Esophagus muscularis mucosa (tissue), 4 donors: ENCODE measurements around the gene PTPN2. TPM values are rescaled to one million over a fixed set of nuclear protein-coding genes. Genes with fewer than 3 reads are reported as not detected.

ENCODE experiments used
- DNase-seq: peaks from one replicate; pipeline ENCODE4 v3.0.0-alpha.2; 2017; ENCODE audit errors: extremely low spot score
- H3K27ac ChIP-seq, 4 donors: fragments of 200-600 bp; sonication (generic); replicated peaks in 1 of 4; 1 replicate in 3 of 4; 2 replicates in 1 of 4; pipeline ENCODE4 v1.5.1; 2016 to 2019; ENCODE audit warnings: mild to moderate bottlenecking in 1 of 4
- H3K27me3 ChIP-seq, 4 donors: fragments of 200-600 bp; sonication (generic); one replicate each; pipeline versions ENCODE4 v1.5.1 to v1.6.0; 2016 to 2019
- H3K36me3 ChIP-seq, 4 donors: fragments of 200-600 bp; sonication (generic); one replicate each; pipeline ENCODE4 v1.5.1; 2016 to 2019
- H3K4me1 ChIP-seq, 4 donors: fragments of 200-600 bp; sonication (generic); one replicate each; pipeline ENCODE4 v1.5.1; 2016 to 2019
- H3K4me3 ChIP-seq, 4 donors: fragments of 200-600 bp; sonication (generic); 1 replicate in 2 of 4; 2 replicates in 2 of 4; pipeline ENCODE4 v1.5.1; 2016 to 2019; ENCODE audit warnings: mild to moderate bottlenecking in 4 of 4, moderate library complexity in 1 of 4
- H3K9me3 ChIP-seq, 4 donors: fragments of 200-600 bp; sonication (generic); 1 replicate in 3 of 4; 2 replicates in 1 of 4; pipeline ENCODE4 v1.5.1; 2016 to 2019
- EP300 ChIP-seq: sonication (generic); formaldehyde crosslinking; IDR thresholded peaks from one replicate; pipeline ENCODE4 v1.6.1; 2017; ENCODE audit warnings: antibody characterized with exemption
- POLR2A ChIP-seq: fragments of 450-650 bp; IDR thresholded peaks from one replicate; pipeline ENCODE4 v1.6.1; 2017; ENCODE audit warnings: antibody characterized with exemption, moderate library complexity, mild to moderate bottlenecking, low read depth
- POLR2AphosphoS5 ChIP-seq, 2 donors: sonication (generic); formaldehyde crosslinking; IDR thresholded peaks; one replicate each; pipeline ENCODE4 v1.6.1; 2017; ENCODE audit warnings: antibody characterized with exemption in 2 of 2
- WGBS: methylation state at CpG from one replicate; pipeline ENCODE4 v1.1.5; 2018; 5-methylcytosine and 5-hydroxymethylcytosine counted together
- intact Hi-C: fragments of 100-400 bp; cut with DNase I; formaldehyde crosslinking; loops from one replicate; pipeline ENCODE4 v1.15.1; 2023
- total RNA-seq, 4 donors: library from RNA; depleted of rRNA; stranded (reverse); fragments of >200 nt; gene quantifications; one replicate each; pipeline versions ENCODE4 v1.1.0 to v1.2.1, GENCODE V29; 2016
- TF ChIP-seq, protein P1 (sequence below), 3 experiments: fragments of 200-600 bp in 2 of 3; fragments of 450-650 bp in 1 of 3; sonication (generic) in 2 of 3; IDR thresholded peaks; one replicate each; pipeline ENCODE4 v1.5.1; 2017 to 2019; ENCODE audit warnings: antibody characterized with exemption in 3 of 3, mild to moderate bottlenecking in 2 of 3, moderate library complexity in 1 of 3

The PTPN2 gene
- total RNA-seq, 4 donors from 2014 or later, result 14.3 to 27.5 (median 18.0) TPM

DNA sequence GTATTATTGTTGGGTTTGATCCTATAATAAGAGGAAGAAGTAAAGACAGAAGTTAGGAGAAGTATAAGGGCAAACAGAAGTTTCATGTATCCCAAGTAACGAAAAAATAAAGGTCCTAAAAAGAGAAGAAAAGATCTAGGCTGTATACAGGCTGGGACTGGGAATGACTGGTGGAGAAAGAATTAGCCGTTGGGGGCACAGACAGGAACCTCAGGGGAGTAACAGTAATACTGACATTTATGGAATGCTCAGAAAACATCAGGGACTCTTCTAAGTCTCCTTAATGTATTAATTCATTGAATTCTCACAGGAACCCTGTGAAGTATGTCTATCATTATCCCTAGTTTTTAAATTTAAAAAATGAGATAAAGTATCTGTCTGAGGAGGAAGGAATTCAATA lies 67.6 kb downstream of the PTPN2 start:
- 85% methylated on average over 2 of the region's 2 CpGs for WGBS
- peaks cover 0 to 13% (median 4%) of the 10 kb centered on the region in 4 donors for H3K4me1 ChIP-seq
- H3K4me3 ChIP-seq, result no peak overlapping the region
- no peak for DNase-seq
- no peaks in the 10 kb centered on the region for H3K27me3 ChIP-seq
- no peak overlapping the region for H3K27ac ChIP-seq
- H3K36me3 ChIP-seq, result peaks cover 0 to 44% (median 28%) of the 10 kb centered on the region in 4 donors
- TF ChIP-seq EP300 (no peak), POLR2AphosphoS5 (IDR thresholded peaks at IDR 0.05) (no peak), POLR2A (no peak)
- TF ChIP-seq, protein P1, sequence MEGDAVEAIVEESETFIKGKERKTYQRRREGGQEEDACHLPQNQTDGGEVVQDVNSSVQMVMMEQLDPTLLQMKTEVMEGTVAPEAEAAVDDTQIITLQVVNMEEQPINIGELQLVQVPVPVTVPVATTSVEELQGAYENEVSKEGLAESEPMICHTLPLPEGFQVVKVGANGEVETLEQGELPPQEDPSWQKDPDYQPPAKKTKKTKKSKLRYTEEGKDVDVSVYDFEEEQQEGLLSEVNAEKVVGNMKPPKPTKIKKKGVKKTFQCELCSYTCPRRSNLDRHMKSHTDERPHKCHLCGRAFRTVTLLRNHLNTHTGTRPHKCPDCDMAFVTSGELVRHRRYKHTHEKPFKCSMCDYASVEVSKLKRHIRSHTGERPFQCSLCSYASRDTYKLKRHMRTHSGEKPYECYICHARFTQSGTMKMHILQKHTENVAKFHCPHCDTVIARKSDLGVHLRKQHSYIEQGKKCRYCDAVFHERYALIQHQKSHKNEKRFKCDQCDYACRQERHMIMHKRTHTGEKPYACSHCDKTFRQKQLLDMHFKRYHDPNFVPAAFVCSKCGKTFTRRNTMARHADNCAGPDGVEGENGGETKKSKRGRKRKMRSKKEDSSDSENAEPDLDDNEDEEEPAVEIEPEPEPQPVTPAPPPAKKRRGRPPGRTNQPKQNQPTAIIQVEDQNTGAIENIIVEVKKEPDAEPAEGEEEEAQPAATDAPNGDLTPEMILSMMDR (IDR thresholded peaks at IDR 0.05), result no peak
- H3K9me3 ChIP-seq, result no peaks in the 10 kb centered on the region
- intact Hi-C loops, result no loop called here

- no peak for DNase-seq
- TF ChIP-seq POLR2A, result no peak
- no peak for TF ChIP-seq EP300
- TF ChIP-seq, protein P1 (IDR thresholded peaks at IDR 0.05), result no peak
- TF ChIP-seq POLR2AphosphoS5 (IDR thresholded peaks at IDR 0.05), result no peak
- 86% methylated on average over 6 of the region's 6 CpGs for WGBS
- Histone ChIP-seq H3K27ac (no peak overlapping the region), H3K9me3 (peaks cover 0 to 5% (median 0%) of the 10 kb centered on the region in 4 donors), H3K4me3 (no peak overlapping the region), H3K27me3 (no peaks in the 10 kb centered on the region), H3K36me3 (peaks cover 11 to 45% (median 25%) of the 10 kb centered on the region in 4 donors), H3K4me1 (peaks cover 0 to 3% (median 0%) of the 10 kb centered on the region in 4 donors)
- intact Hi-C loops, result no loop called here
These were observed 72.7 kb downstream of the PTPN2 start for GRCh38 chr18:12811191-12811950.

DNA sequence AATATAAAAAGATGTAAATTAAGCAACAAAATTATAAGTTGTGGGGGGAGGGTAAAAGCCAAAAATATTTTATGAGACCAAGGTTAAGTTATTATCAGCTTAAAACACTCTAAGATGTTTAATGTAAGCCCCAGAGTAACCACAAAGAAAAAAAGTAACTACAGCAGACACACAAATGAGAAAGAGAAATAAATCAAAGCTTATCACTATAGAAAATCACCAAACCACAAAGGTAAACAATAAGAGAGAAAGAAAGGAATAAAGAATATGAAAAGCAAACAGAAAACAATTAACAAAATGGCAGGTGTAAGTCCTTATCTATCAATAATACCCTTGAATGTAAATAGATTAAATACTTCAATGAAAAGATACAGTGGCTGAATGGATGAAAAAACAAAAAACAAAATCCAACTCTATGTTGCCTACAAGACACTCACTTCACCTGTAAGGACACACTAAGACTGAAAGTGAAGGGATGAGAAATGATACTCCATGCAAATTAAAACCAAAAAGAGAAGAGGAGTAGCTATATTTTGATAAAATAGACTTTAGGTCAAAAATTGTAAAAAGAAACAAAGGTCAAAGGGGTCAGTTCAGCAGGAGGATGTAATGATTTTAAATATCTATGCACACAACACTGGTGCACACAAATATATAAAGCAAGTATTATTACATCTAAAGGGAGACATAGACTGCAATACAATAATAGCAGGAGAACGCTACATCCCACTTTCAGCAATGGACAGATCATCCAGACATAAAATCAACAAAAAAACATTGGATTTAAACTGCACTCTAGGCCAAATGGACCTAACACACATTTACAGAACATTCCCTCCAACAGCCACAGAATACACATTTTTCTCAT lies 80.7 kb downstream of the PTPN2 start:
- no peaks in the 10 kb centered on the region for H3K27me3 ChIP-seq
- TF ChIP-seq POLR2AphosphoS5 (IDR thresholded peaks at IDR 0.05), result no peak
- no peak for TF ChIP-seq EP300
- TF ChIP-seq POLR2A, result no peak
- TF ChIP-seq, protein P1 (IDR thresholded peaks at IDR 0.05), result no peak
- H3K27ac ChIP-seq, result no peak overlapping the region
- peaks cover 0 to 6% (median 3%) of the 10 kb centered on the region in 4 donors for H3K9me3 ChIP-seq
- no peak overlapping the region for H3K4me3 ChIP-seq
- H3K36me3 ChIP-seq, result peaks cover 8 to 21% (median 12%) of the 10 kb centered on the region in 4 donors
- intact Hi-C loops, result no loop called here
- WGBS, result 93% methylated on average over 1 of the region's 1 CpG
- no peak for DNase-seq
- H3K4me1 ChIP-seq, result no peaks in the 10 kb centered on the region

DNA sequence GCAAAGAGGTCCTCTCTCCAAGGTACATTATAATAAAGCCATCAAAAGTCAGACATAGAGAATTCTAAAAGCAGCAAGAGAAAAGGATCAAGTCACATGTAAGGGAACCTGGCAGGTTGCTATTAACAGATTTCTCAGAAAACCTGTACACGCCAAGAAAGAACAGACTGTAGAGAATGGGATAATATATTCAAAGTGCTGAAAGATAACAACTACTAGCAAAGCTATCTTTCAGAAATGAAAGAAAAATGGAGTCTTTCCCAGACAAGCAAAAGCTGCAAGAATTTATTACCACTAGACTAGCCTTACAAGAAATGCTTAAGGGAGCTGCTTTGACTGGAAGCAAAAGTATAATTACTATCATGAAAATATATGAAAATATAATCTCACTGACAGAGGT lies 81.5 kb downstream of the PTPN2 start:
- Histone ChIP-seq H3K27ac (no peak overlapping the region), H3K4me1 (no peaks in the 10 kb centered on the region), H3K36me3 (peaks cover 8 to 24% (median 16%) of the 10 kb centered on the region in 4 donors), H3K4me3 (no peak overlapping the region), H3K27me3 (no peaks in the 10 kb centered on the region), H3K9me3 (peaks cover 0 to 6% (median 3%) of the 10 kb centered on the region in 4 donors)
- DNase-seq, result no peak
- WGBS, result 96% methylated on average over 1 of the region's 1 CpG
- no peak for TF ChIP-seq POLR2A
- TF ChIP-seq POLR2AphosphoS5 (IDR thresholded peaks at IDR 0.05), result no peak
- no peak for TF ChIP-seq EP300
- TF ChIP-seq, protein P1 (IDR thresholded peaks at IDR 0.05), result no peak
- intact Hi-C loops, result no loop called here
